HG03175 (cell line): Measurements from ENCODE around the gene DNAH1.

Source experiments
- ATAC-seq: cut with Tn5 transposase; IDR thresholded peaks from one replicate; pipeline ENCODE4 v1.9.1; 2021; ENCODE audit warnings: mild to moderate bottlenecking, moderate library complexity; ENCODE audit not compliant: unreplicated experiment

DNAH1 gene

DNA sequence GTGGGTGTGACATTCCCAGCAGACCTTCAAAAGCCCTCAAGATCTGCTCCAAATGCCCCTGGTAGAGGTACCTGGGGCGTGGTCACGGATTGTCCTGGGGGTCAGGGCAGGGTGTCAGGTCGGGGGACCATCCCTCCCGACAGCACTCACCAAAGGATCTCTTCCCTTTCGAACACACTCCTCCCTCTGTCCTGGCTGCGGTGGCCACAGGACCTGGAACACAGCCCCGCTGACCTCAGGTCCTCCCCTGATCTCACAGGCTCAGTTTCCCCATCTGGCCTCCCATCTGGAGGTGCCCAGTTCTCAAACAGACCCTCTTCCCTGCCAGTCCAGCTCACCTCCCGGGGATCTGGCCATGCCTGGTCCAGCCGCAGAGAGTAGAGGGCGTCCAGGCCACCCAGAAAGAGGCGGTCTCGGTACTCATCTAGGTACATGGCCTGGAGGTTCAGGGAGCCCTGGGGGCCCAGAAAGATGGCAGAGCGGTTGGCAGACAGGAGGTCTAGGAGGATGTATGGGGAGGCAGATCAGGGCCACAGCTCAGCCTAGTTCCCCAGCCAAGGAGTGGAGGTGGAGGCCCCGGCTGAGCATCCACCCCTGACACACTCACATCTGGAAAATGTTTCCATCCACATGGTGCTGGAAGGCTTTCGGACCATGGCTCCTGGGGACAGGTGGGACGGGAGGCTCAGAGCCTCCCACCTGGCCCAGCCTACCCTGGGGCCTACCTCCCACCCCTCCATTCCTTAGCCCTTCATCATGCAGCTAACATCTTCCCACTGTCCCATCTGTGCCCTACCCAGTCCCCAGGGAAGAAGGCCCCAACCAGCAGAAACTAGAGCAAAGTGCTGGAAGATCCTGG lies 126.5 kb downstream of the DNAH1 start:
- no peak for ATAC-seq

DNA sequence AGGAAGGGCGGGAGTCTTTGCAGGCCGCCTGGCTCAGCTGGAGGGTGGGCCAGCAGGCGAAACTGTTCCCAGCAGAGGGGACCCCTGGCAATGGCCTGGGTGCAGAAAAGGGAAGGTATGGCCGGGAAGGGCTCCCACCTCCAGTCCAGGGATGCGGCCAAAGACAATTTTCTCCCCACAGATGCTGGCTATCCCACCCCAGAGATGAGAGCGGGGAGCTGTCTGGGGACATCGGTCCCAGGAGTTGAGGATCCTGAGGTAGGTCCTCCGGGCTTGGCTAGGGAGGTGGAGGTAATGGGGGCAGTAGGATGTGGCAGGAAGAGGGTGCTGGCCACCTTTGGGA lies 127.1 kb downstream of the DNAH1 start:
- no peak for ATAC-seq

GRCh38 chr3:52443791-52444687 lies 127.9 kb downstream of the DNAH1 start:
- no peak for ATAC-seq

DNA sequence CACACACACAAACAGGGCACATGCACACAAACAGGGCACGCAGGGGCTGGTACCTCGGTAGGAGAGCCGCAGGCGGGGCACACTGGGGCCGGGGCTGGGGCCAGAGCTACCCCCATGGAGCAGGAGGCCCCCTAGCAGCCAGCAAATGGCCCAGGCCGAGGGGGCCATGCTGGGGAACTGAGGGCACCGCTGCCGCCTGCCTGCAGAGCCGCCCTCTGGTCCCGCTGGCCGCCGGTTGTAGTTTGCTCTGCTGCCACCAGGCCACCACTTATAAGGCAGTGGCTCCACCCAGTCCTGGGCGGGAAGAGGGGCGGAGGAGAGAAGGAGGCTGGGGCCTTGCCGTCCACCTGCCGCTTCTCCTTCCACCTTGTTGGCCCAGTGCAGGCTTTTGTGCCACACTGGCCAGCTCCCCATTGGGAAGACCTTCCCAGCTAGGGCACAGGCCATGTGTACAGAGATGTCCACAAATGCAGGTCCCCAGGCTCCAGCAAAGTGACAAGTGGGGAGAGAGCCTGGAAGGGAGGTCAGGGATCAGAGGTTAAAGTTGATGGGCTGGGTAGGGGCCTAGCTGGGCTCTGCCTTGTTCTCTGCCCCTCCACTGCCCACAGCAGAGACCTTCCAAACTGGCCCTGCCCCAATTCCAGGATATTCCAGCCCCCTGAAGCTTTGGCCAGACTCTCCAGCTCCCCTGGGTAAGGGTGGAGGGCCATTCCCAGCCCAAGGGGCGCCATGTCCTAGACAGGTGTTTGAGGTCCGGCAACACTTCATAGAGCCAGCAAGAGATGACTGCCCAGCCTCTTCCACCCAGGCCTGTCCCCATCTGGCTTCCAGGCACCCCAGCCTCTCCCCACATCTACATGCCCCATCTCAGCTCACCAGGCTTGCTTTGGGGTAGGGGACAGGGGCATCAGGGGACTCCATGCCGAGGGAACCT lies 129.0 kb downstream of the DNAH1 start, which contains the start of gene SEMA3G:
TSS of gene SEMA3G (minus strand) at position 244 of the 934 bp plus-strand sequence. CDS start at position 168, 76 bp downstream.
- peak; percentile 92 for ATAC-seq

DNA sequence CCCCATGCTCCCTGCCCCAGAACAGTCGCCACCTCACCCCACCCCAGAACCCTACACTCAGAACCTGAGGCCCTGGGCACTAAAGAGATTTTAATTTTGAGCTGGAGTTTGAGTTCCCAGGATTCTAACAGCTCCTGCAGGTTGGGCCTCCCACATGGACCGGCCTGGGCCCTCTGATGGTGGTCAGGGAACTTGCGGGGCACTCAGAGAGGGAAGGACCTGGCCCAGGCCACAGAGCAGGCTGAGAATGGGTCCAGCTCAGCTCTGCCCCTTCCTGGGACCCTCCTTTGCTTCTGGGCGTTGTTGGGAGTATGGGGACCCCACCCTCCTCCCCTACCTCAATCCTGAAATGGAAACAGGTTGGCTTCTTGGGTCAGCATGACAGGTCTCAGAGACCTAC lies 129.9 kb downstream of the DNAH1 start:
- ATAC-seq: no peak

DNA sequence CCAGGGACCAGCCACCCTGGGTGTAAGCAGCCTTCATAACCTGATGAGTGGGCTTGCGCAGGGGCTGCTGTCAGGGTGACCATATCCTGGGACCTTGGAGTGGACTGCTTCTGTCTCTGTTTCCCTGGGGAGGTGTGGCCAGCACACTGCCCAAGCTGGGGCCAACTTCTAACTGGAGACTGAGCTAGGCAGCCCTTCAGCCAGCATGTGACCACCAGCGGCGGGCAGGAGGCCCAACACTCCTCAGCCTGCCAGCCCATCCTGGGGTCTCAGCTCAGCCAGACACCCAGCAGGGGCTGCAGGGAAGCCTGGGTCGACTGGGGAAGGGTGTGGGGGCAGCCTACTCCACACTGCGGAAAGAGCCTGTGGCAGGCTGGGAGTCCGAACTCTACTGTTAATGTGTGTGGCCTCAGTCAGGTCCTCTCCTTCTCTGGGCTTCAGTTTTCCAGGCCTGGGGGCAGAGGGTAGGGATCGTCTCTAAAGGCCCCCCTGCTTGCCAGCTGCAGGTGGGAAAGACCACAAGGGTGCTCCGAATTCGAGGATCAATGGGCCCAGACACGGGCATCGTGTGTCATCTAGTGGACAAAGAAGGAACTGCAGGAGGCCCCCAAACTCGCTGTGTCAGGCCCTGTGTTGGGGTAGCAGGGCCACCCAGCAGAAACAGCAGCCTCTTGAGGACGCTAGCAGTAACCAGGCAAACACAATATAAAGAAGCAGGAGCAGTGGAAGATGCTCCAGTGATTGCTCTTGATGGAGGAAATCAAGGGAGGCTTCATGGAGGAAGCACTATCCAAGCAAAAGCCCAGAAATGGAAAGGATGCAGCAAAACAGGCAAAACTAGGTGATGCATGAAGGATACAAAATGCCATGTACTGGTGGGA lies 130.8 kb downstream of the DNAH1 start:
- ATAC-seq: no peak

GRCh38 chr3:52447512-52448355 lies 131.6 kb downstream of the DNAH1 start:
- no peak for ATAC-seq
